ENCODE data around the gene WDR33.

The WDR33 gene

GRCh38 chr2:127678991-127679390 lies 132.0 kb downstream of the WDR33 start:
- TF ChIP-seq CREB5 (CRISPR knock-in tag; IDR thresholded peaks at IDR 0.05; ENCODE audit: low read depth) (no peak), OSR1 (CRISPR knock-in tag; IDR thresholded peaks at IDR 0.05) (no peak), ZNF8 (CRISPR knock-in tag; IDR thresholded peaks at IDR 0.05) (no peak)
- ATAC-seq = no peak

- ATAC-seq = no peak
- no peak for TF ChIP-seq ARNTL (CRISPR knock-in tag; IDR thresholded peaks at IDR 0.05; ENCODE audit: borderline replicate concordance, low read depth)
- TF ChIP-seq TCF4 (CRISPR knock-in tag; IDR thresholded peaks at IDR 0.05; ENCODE audit: borderline replicate concordance) = no peak
- no peak for TF ChIP-seq ZFP30 (CRISPR knock-in tag; IDR thresholded peaks at IDR 0.05)
- no peak for TF ChIP-seq GLIS3 (CRISPR knock-in tag; IDR thresholded peaks at IDR 0.05)
- TF ChIP-seq ZFP3 (CRISPR knock-in tag; IDR thresholded peaks at IDR 0.05) = no peak
- TF ChIP-seq ZC3H10 (CRISPR knock-in tag; IDR thresholded peaks at IDR 0.05) = no peak
- TF ChIP-seq CREB5 (CRISPR knock-in tag; IDR thresholded peaks at IDR 0.05; ENCODE audit: low read depth) = no peak
- TF ChIP-seq CSRNP3 (CRISPR knock-in tag; IDR thresholded peaks at IDR 0.05) = no peak
- TF ChIP-seq ESRRG (CRISPR knock-in tag; IDR thresholded peaks at IDR 0.05) = no peak
- TF ChIP-seq ZNF70 (CRISPR knock-in tag; IDR thresholded peaks at IDR 0.05) = no peak
These were observed 132.4 kb downstream of the WDR33 start for GRCh38 chr2:127678531-127678930.

- ATAC-seq = no peak
- TF ChIP-seq TSHZ2 (CRISPR knock-in tag; IDR thresholded peaks at IDR 0.05) (no peak), TOX (CRISPR knock-in tag; IDR thresholded peaks at IDR 0.05; ENCODE audit: borderline replicate concordance) (no peak), CSDC2 (CRISPR knock-in tag; IDR thresholded peaks at IDR 0.05) (no peak), ZC3H10 (CRISPR knock-in tag; IDR thresholded peaks at IDR 0.05) (no peak), ZFP30 (CRISPR knock-in tag; IDR thresholded peaks at IDR 0.05) (no peak), TCF4 (CRISPR knock-in tag; IDR thresholded peaks at IDR 0.05; ENCODE audit: borderline replicate concordance) (no peak), POU6F1 (CRISPR knock-in tag; IDR thresholded peaks at IDR 0.05; ENCODE audit: borderline replicate concordance, low read depth) (no peak)
These were observed 134.1 kb downstream of the WDR33 start for GRCh38 chr2:127676906-127677305.

GRCh38 chr2:127675331-127676261 lies 135.4 kb downstream of the WDR33 start, which contains the start of gene LIMS2:
Gene LIMS2, minus strand, starts transcription at chr2:127675530. Its CDS starts 506 bp downstream, at chr2:127675024.
- TF ChIP-seq ARNTL (CRISPR knock-in tag; IDR thresholded peaks at IDR 0.05; ENCODE audit: borderline replicate concordance, low read depth) (no peak), TCF4 (CRISPR knock-in tag; IDR thresholded peaks at IDR 0.05; ENCODE audit: borderline replicate concordance) (no peak), ISL1 (CRISPR knock-in tag; IDR thresholded peaks at IDR 0.05) (no peak), ZFP30 (CRISPR knock-in tag; IDR thresholded peaks at IDR 0.05) (no peak), POU6F1 (CRISPR knock-in tag; IDR thresholded peaks at IDR 0.05; ENCODE audit: borderline replicate concordance, low read depth) (no peak), TOX (CRISPR knock-in tag; IDR thresholded peaks at IDR 0.05; ENCODE audit: borderline replicate concordance) (no peak), ZNF8 (CRISPR knock-in tag; IDR thresholded peaks at IDR 0.05) (no peak), BACH2 (CRISPR knock-in tag; IDR thresholded peaks at IDR 0.05; ENCODE audit: borderline replicate concordance) (no peak), TSHZ2 (CRISPR knock-in tag; IDR thresholded peaks at IDR 0.05) (no peak), ESRRG (CRISPR knock-in tag; IDR thresholded peaks at IDR 0.05) (no peak), PPARA (CRISPR knock-in tag; IDR thresholded peaks at IDR 0.05; ENCODE audit: borderline replicate concordance) (no peak)
- peak; percentile 75 for ATAC-seq

Measured in SK-N-SH treated with all-trans-retinoic acid at 6 μM for 48 hours (cell line).